SK-N-SH (cell line): ENCODE data around the gene TAS2R5. TPM values are rescaled to one million over a fixed set of nuclear protein-coding genes. Genes with fewer than 3 reads are reported as not detected.
A peak's percentile ranks its signal among the peaks of the same experiment; 100 is the strongest.
"Not testable (repeated sequence)": the region's sequence is repeated elsewhere in the genome, so short reads cannot be mapped to it uniquely, and the experiment has no call there.

Experiments
- CTCF ChIA-PET: fragments of 300-600, 350-600 bp; formaldehyde crosslinking; extraction: SDS; loops from one replicate; lab custom pipeline; 2021; lab: Yijun Ruan, JAX
- POLR2A ChIA-PET: fragments of 350-600 bp; sonication (Branson Sonifier 250); formaldehyde crosslinking; extraction: SDS; loops from one replicate; lab custom pipeline; 2020; ENCODE audit warnings: antibody characterized with exemption, inconsistent platforms; lab: Yijun Ruan, JAX
- DNase-seq: peaks from one replicate; pipeline ENCODE4 v3.0.0; 2012
- H2AFZ ChIP-seq: fragments of 200-600 bp; sonication (generic); 2 replicates; pipeline ENCODE4 v1.8.1; 2016; ENCODE audit warnings: antibody characterized with exemption, mild to moderate bottlenecking, low read depth
- H3F3A ChIP-seq: fragments of 200-600 bp; sonication (generic); replicated peaks from 2 replicates; pipeline ENCODE3; 2016; ENCODE audit warnings: antibody characterized with exemption, mild to moderate bottlenecking; ENCODE audit not compliant: insufficient read depth
- H3K27ac ChIP-seq, 2 experiments: fragments of 200-500 bp in 1 of 2; fragments of 200-600 bp in 1 of 2; sonication (Bioruptor generic) in 1 of 2; sonication (generic), shearing (Covaris generic) in 1 of 2; 2 replicates each; pipeline versions ENCODE4 v1.5.1 to v1.6.1; 2014 to 2016; ENCODE audit warnings: low read depth in 2 of 2, inconsistent platforms in 1 of 2, low read length in 1 of 2, mild to moderate bottlenecking in 1 of 2, mixed read lengths in 1 of 2
- H3K27me3 ChIP-seq: fragments of 200-600 bp; sonication (generic), shearing (Covaris generic); 2 replicates; pipeline ENCODE4 v1.6.1; 2016; ENCODE audit warnings: mixed run types; ENCODE audit not compliant: insufficient read depth
- H3K36me3 ChIP-seq, 2 experiments: fragments of 200-500 bp in 1 of 2; fragments of 200-600 bp in 1 of 2; sonication (Bioruptor generic) in 1 of 2; sonication (generic) in 1 of 2; replicated peaks in 1 of 2; 2 replicates each; pipeline versions ENCODE3 to v1.5.1; 2014 to 2016; ENCODE audit warnings: low read length in 1 of 2, mild to moderate bottlenecking in 1 of 2; ENCODE audit not compliant: insufficient read depth in 2 of 2, control insufficient read depth in 1 of 2
- H3K4me1 ChIP-seq, 2 experiments: fragments of 200-500 bp in 1 of 2; fragments of 200-600 bp in 1 of 2; sonication (Bioruptor generic) in 1 of 2; sonication (generic), shearing (Covaris generic) in 1 of 2; 2 replicates each; pipeline versions ENCODE4 v1.5.1 to v1.6.1; 2014 to 2016; ENCODE audit warnings: low read depth in 1 of 2, low read length in 1 of 2, mixed run types in 1 of 2; ENCODE audit not compliant: insufficient read depth in 2 of 2, control insufficient read depth in 1 of 2
- H3K4me2 ChIP-seq: fragments of 200-600 bp; sonication (generic), shearing (Covaris generic); 2 replicates; pipeline ENCODE4 v1.6.1; 2017; ENCODE audit warnings: mixed run types
- H3K4me3 ChIP-seq, 2 experiments: fragments of 200-500 bp in 1 of 2; fragments of 200-600 bp in 1 of 2; sonication (Bioruptor generic) in 1 of 2; sonication (generic), shearing (Covaris generic) in 1 of 2; 2 replicates each; pipeline versions ENCODE4 v1.5.1 to v1.8.1; 2014 to 2016; ENCODE audit warnings: low read depth in 2 of 2, inconsistent platforms in 1 of 2, low read length in 1 of 2, mild to moderate bottlenecking in 1 of 2, mixed read lengths in 1 of 2, moderate library complexity in 1 of 2
- H3K79me2 ChIP-seq: fragments of 200-600 bp; sonication (generic); 2 replicates; pipeline ENCODE4 v1.8.1; 2017; ENCODE audit warnings: mild to moderate bottlenecking; ENCODE audit not compliant: insufficient read depth
- H3K9ac ChIP-seq: fragments of 200-600 bp; sonication (generic); 2 replicates; pipeline ENCODE4 v1.6.1; 2017; ENCODE audit warnings: mixed run types
- H3K9me2 ChIP-seq: fragments of 200-600 bp; sonication (generic); 2 replicates; pipeline ENCODE4 v1.6.1; 2017; ENCODE audit warnings: mixed run types
- H3K9me3 ChIP-seq: fragments of 200-600 bp; sonication (generic); 2 replicates; pipeline ENCODE4 v1.6.1; 2017; ENCODE audit warnings: mixed run types, mild to moderate bottlenecking, moderate library complexity
- H4K20me1 ChIP-seq: fragments of 200-600 bp; sonication (generic); 2 replicates; pipeline ENCODE4 v1.6.1; 2017; ENCODE audit warnings: mild to moderate bottlenecking, mixed run types; ENCODE audit not compliant: insufficient read depth
- CTCF ChIP-seq: fragments of 200-600 bp; sonication (generic); IDR thresholded peaks from 2 replicates; pipeline ENCODE4 v1.6.1; 2017; ENCODE audit warnings: antibody characterized with exemption, mild to moderate bottlenecking, moderate library complexity
- EZH2phosphoT487 ChIP-seq: fragments of 200-600 bp; sonication (generic); IDR thresholded peaks from 2 replicates; pipeline ENCODE4 v1.6.1; 2017; ENCODE audit warnings: low read depth, mixed run types, mild to moderate bottlenecking, antibody characterized with exemption, moderate library complexity, borderline replicate concordance
- FOSL2 ChIP-seq: IDR thresholded peaks from 2 replicates; pipeline ENCODE4 v1.4.0; 2012; ENCODE audit warnings: low read depth, mild to moderate bottlenecking, moderate library complexity, borderline replicate concordance
- GABPA ChIP-seq: IDR thresholded peaks from 2 replicates; pipeline ENCODE4 v1.4.0; 2012; ENCODE audit warnings: low read depth, mild to moderate bottlenecking
- MAX ChIP-seq: IDR thresholded peaks from 2 replicates; pipeline ENCODE4 v1.4.0; 2012; ENCODE audit warnings: low read depth
- NRF1 ChIP-seq: IDR thresholded peaks from 2 replicates; pipeline ENCODE4 v1.6.1; 2012; ENCODE audit warnings: low read depth, mild to moderate bottlenecking, low read length
- RAD21 ChIP-seq: IDR thresholded peaks from 2 replicates; pipeline ENCODE4 v1.6.1; 2012; ENCODE audit warnings: mild to moderate bottlenecking, low read length
- RXRA ChIP-seq: IDR thresholded peaks from 2 replicates; pipeline ENCODE4 v1.4.0; 2012; ENCODE audit warnings: low read depth, mild to moderate bottlenecking, borderline replicate concordance
- TAF1 ChIP-seq: IDR thresholded peaks from 2 replicates; pipeline ENCODE4 v1.6.1; 2012; ENCODE audit warnings: low read depth, mild to moderate bottlenecking, low read length, moderate library complexity, borderline replicate concordance
- TEAD4 ChIP-seq: IDR thresholded peaks from 2 replicates; pipeline ENCODE4 v1.4.0; 2012; ENCODE audit warnings: mild to moderate bottlenecking, borderline replicate concordance; ENCODE audit not compliant: insufficient read depth
- USF1 ChIP-seq: IDR thresholded peaks from 2 replicates; pipeline ENCODE4 v1.4.0; 2012; ENCODE audit warnings: low read depth, borderline replicate concordance
- YY1 ChIP-seq: IDR thresholded peaks from 2 replicates; pipeline ENCODE4 v1.4.0; 2012; ENCODE audit warnings: low read depth, mild to moderate bottlenecking
- WGBS: methylation state at CpG from one replicate; pipeline ENCODE4 v1.1.6; 2017; ENCODE audit warnings: low lambda C conversion rate; 5-methylcytosine and 5-hydroxymethylcytosine counted together
- polyA plus RNA-seq, 3 experiments: library from polyadenylated mRNA; depleted of rRNA; stranded (reverse); fragments of >200 nt; gene quantifications; 2 replicates each; pipeline ENCODE4 v1.2.3, GENCODE V29; 2012
- TF ChIP-seq, protein P1 (sequence below): fragments of 150-350 bp; IDR thresholded peaks from 2 replicates; pipeline ENCODE4 v1.6.1; 2017; ENCODE audit warnings: antibody characterized with exemption, low read length, low read depth, borderline replicate concordance

TAS2R5 gene
- polyA plus RNA-seq, 1 of the 3 experiments (the other 2 are of a cell fraction) = 0.43 TPM

GRCh38 chr7:141748396-141748795, 41.6 kb upstream of the TAS2R5 start:
- POLR2A ChIA-PET = no interaction called here
- Histone ChIP-seq H3K4me1 (no peaks in the 10 kb centered on the region), H2AFZ (no peak overlapping the region), H3K79me2 (no peaks in the 10 kb centered on the region; the same call in 1 of the 2 replicates), H3K9me2 (no peaks in the 10 kb centered on the region), H3K4me2 (no peak overlapping the region), H3F3A (peaks cover 27% of the 10 kb centered on the region), H3K27ac (no peak overlapping the region), H3K36me3 (peaks cover 92 to 97% of the 10 kb centered on the region in 2 experiments), H3K9ac (no peak overlapping the region), H3K4me3 (no peak overlapping the region), H3K9me3 (peaks cover 28% of the 10 kb centered on the region), H4K20me1 (no peaks in the 10 kb centered on the region), H3K27me3 (no peaks in the 10 kb centered on the region)
- DNase-seq = no peak
- WGBS = 88% methylated on average over 2 of the region's 2 CpGs
- CTCF ChIA-PET = interaction anchor here (0.8 to 2.7 kb wide), 2 partner anchors 10 to 41 kb away, joined by 3 to 17 read pairs; partner anchors contain the start of gene SSBP1
- TF ChIP-seq FOSL2 (no peak), YY1 (no peak), USF1 (no peak), NRF1 (no peak), RXRA (no peak), TEAD4 (no peak), MAX (no peak), TAF1 (no peak), GABPA (no peak), EZH2phosphoT487 (no peak)

DNA sequence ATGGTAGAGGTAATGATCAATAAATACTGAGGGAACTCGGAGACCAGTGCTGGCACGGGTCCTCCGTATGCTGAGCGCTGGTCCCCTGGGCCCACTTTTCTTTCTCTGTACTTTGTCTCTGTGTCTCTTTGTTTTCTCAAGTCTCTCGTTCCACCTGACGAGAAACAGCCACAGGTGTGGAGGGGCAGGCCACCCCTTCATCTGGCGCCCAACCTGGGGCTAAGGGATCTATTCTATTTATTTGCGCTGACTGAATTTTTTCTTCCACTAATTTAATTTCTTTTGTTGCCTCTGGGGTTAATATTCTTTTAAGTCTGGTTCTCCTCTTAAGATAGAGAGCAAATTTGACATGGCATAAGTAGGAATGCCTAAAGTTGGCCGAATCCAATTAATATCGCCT, 38.1 kb upstream of the TAS2R5 start:
- CTCF ChIA-PET, H4K20me1 ChIP-seq, H3K27ac ChIP-seq, H3K79me2 ChIP-seq, POLR2A ChIA-PET, DNase-seq, H3K27me3 ChIP-seq, H3K4me2 ChIP-seq, H3K9me2 ChIP-seq, H3K4me1 ChIP-seq, H3K9ac ChIP-seq, H2AFZ ChIP-seq: not testable (repeated sequence)
- 97% methylated on average over 10 of the region's 10 CpGs for WGBS
- peaks cover 12% of the 10 kb centered on the region for H3F3A ChIP-seq
- peak overlapping the region in 1 of 2 experiments; percentile 12; a peak in 1 of 4 replicates for H3K4me3 ChIP-seq
- peaks cover 28% of the 10 kb centered on the region for H3K9me3 ChIP-seq
- peaks cover 86 to 91% of the 10 kb centered on the region in 2 experiments for H3K36me3 ChIP-seq

- WGBS = 96% methylated on average over 13 of the region's 13 CpGs
- no peak overlapping the region for H3K4me2 ChIP-seq
- no peaks in the 10 kb centered on the region for H3K9me2 ChIP-seq
- POLR2A ChIA-PET = no interaction called here
- H2AFZ ChIP-seq = no peak overlapping the region
- no peaks in the 10 kb centered on the region for H3K4me1 ChIP-seq
- CTCF ChIA-PET = no interaction called here
- H4K20me1 ChIP-seq = no peaks in the 10 kb centered on the region
- peaks cover 28% of the 10 kb centered on the region for H3K9me3 ChIP-seq
- no peaks in the 10 kb centered on the region for H3K27me3 ChIP-seq
- H3K79me2 ChIP-seq = no peaks in the 10 kb centered on the region
- peaks cover 12% of the 10 kb centered on the region for H3F3A ChIP-seq
- no peak overlapping the region for H3K27ac ChIP-seq
- DNase-seq = no peak
- TF ChIP-seq, protein P1, sequence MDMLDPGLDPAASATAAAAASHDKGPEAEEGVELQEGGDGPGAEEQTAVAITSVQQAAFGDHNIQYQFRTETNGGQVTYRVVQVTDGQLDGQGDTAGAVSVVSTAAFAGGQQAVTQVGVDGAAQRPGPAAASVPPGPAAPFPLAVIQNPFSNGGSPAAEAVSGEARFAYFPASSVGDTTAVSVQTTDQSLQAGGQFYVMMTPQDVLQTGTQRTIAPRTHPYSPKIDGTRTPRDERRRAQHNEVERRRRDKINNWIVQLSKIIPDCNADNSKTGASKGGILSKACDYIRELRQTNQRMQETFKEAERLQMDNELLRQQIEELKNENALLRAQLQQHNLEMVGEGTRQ = no peak
- TF ChIP-seq CTCF = peak; percentile 59
- no peak for TF ChIP-seq RAD21
- H3K9ac ChIP-seq = no peak overlapping the region
- H3K4me3 ChIP-seq = no peak overlapping the region; a peak in 1 of 4 replicates
- peaks cover 91 to 93% of the 10 kb centered on the region in 2 experiments for H3K36me3 ChIP-seq
Measured at GRCh38 chr7:141752634-141753033, 37.4 kb upstream of the TAS2R5 start.
